ENCODE measurements around the gene KRTAP12-3. TPM values are rescaled to one million over a fixed set of nuclear protein-coding genes. Genes with fewer than 3 reads are reported as not detected.

Gene KRTAP12-3
- polyA plus RNA-seq, 1 of the 3 experiments (the other 2 are of a cell fraction) = not detected

DNA sequence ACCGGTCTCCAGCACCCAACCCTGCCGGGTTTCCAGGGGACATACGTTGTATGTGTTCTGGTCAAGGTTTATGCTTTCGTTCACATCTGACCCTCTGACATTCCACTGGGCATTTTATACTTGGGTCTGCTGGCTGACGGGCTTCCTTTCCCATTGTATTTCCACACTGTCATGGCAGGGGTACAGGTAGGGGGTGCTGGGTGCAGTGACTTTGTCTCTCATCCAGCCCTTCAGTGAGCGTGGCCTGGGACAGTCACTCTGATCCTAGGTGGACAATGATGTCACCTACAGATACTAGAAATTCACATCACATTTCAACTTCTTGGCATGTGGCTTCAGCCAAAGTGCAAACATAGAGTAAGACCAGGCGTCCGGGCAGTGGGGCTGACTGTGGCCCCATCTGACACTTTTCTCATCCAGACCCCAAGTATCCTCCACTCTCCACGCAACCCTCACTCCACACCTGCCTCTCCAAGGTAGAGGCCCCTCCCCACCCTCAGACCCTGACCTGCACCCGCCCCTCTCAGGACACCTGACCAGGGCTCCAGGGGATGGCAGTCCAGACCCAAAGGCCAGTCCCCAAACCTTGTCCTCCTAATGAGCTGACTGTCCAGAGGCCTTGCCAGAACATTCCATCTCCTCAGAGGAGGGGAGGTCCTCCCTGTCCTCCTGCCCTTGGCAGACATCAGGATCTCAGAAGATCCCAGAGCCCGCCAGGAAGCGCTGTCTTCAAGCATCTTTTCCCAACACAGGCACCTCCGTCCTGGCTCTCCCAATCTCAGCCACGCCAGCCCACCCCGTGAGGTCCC is 21.3 kb upstream of the KRTAP12-3 start:
- H3F3A ChIP-seq (replicated peaks; ENCODE audit: insufficient read depth) = no peaks in the 10 kb centered on the region
- no peak overlapping the region for H3K4me2 ChIP-seq
- H4K20me1 ChIP-seq (ENCODE audit: insufficient read depth) = no peaks in the 10 kb centered on the region
- no peaks in the 10 kb centered on the region for H3K36me3 ChIP-seq (replicated peaks in 1 of 2; ENCODE audit: control insufficient read depth in 1 of 2, insufficient read depth in 2 of 2, low read length in 1 of 2)
- H3K27ac ChIP-seq (ENCODE audit: low read depth in 2 of 2, low read length in 1 of 2) = no peak overlapping the region
- no peak overlapping the region for H2AFZ ChIP-seq (ENCODE audit: low read depth)
- no peaks in the 10 kb centered on the region; a peak in 1 of 4 replicates for H3K4me1 ChIP-seq (ENCODE audit: control insufficient read depth in 1 of 2, insufficient read depth in 2 of 2, low read depth in 1 of 2, low read length in 1 of 2)
- DNase-seq = no peak
- ChIA-PET POLR2A (no interaction called here), CTCF (no interaction called here)
- no peaks in the 10 kb centered on the region for H3K79me2 ChIP-seq (ENCODE audit: insufficient read depth)
- TF ChIP-seq, protein P1, sequence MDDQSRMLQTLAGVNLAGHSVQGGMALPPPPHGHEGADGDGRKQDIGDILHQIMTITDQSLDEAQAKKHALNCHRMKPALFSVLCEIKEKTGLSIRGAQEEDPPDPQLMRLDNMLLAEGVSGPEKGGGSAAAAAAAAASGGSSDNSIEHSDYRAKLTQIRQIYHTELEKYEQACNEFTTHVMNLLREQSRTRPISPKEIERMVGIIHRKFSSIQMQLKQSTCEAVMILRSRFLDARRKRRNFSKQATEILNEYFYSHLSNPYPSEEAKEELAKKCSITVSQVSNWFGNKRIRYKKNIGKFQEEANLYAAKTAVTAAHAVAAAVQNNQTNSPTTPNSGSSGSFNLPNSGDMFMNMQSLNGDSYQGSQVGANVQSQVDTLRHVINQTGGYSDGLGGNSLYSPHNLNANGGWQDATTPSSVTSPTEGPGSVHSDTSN (IDR thresholded peaks at IDR 0.05) = no peak
- no peak for TF ChIP-seq EZH2phosphoT487 (IDR thresholded peaks at IDR 0.05; ENCODE audit: borderline replicate concordance, low read depth)
- TF ChIP-seq ELF1 (IDR thresholded peaks at IDR 0.05) = no peak
- TF ChIP-seq TCF12 (IDR thresholded peaks at IDR 0.05) = no peak
- no peak for TF ChIP-seq JUND (IDR thresholded peaks at IDR 0.05)
- no peak for TF ChIP-seq FOXJ3 (CRISPR knock-in tag; IDR thresholded peaks at IDR 0.05)
- TF ChIP-seq, protein P2, sequence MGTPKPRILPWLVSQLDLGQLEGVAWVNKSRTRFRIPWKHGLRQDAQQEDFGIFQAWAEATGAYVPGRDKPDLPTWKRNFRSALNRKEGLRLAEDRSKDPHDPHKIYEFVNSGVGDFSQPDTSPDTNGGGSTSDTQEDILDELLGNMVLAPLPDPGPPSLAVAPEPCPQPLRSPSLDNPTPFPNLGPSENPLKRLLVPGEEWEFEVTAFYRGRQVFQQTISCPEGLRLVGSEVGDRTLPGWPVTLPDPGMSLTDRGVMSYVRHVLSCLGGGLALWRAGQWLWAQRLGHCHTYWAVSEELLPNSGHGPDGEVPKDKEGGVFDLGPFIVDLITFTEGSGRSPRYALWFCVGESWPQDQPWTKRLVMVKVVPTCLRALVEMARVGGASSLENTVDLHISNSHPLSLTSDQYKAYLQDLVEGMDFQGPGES (IDR thresholded peaks at IDR 0.05; ENCODE audit: low read depth, low read length) = no peak
- no peak for TF ChIP-seq NFIC (IDR thresholded peaks at IDR 0.05; ENCODE audit: borderline replicate concordance)
- no peak for TF ChIP-seq GABPA (IDR thresholded peaks at IDR 0.05; ENCODE audit: low read depth)
- no peak for TF ChIP-seq TAF1 (IDR thresholded peaks at IDR 0.05; ENCODE audit: borderline replicate concordance, low read depth, low read length)
- TF ChIP-seq RXRA (IDR thresholded peaks at IDR 0.05; ENCODE audit: borderline replicate concordance, low read depth) = no peak
- no peak for TF ChIP-seq NRF1 (IDR thresholded peaks at IDR 0.05; ENCODE audit: low read depth, low read length)
- TF ChIP-seq, protein P3, sequence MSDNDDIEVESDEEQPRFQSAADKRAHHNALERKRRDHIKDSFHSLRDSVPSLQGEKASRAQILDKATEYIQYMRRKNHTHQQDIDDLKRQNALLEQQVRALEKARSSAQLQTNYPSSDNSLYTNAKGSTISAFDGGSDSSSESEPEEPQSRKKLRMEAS (IDR thresholded peaks at IDR 0.05; ENCODE audit: low read depth) = no peak
- TF ChIP-seq FOSL2 (IDR thresholded peaks at IDR 0.05; ENCODE audit: borderline replicate concordance, low read depth) = no peak
- TF ChIP-seq YY1 (IDR thresholded peaks at IDR 0.05; ENCODE audit: low read depth) = no peak
- TF ChIP-seq, protein P4, sequence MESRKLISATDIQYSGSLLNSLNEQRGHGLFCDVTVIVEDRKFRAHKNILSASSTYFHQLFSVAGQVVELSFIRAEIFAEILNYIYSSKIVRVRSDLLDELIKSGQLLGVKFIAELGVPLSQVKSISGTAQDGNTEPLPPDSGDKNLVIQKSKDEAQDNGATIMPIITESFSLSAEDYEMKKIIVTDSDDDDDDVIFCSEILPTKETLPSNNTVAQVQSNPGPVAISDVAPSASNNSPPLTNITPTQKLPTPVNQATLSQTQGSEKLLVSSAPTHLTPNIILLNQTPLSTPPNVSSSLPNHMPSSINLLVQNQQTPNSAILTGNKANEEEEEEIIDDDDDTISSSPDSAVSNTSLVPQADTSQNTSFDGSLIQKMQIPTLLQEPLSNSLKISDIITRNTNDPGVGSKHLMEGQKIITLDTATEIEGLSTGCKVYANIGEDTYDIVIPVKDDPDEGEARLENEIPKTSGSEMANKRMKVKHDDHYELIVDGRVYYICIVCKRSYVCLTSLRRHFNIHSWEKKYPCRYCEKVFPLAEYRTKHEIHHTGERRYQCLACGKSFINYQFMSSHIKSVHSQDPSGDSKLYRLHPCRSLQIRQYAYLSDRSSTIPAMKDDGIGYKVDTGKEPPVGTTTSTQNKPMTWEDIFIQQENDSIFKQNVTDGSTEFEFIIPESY (IDR thresholded peaks at IDR 0.05; ENCODE audit: borderline replicate concordance, low read depth) = no peak
- TF ChIP-seq RFX5 (IDR thresholded peaks at IDR 0.05; ENCODE audit: low read length) = no peak
- no peaks in the 10 kb centered on the region for H3K9me2 ChIP-seq
- H3K9me3 ChIP-seq = 0 out of 2 replicates have a peak, but pooled peaks cover 6% of the 10 kb centered on the region
- H3K9ac ChIP-seq = no peak overlapping the region
- WGBS (ENCODE audit: low lambda C conversion rate) = 12% methylated on average over 15 of the region's 15 CpGs
- H3K27me3 ChIP-seq (ENCODE audit: insufficient read depth) = peaks cover 7% of the 10 kb centered on the region; the same call in 1 of the 2 replicates
- H3K4me3 ChIP-seq (ENCODE audit: low read depth in 2 of 2, low read length in 1 of 2) = no peak overlapping the region

Measured in SK-N-SH (cell line).